ENCODE data around the gene DDHD1. TPM values are rescaled to one million over a fixed set of nuclear protein-coding genes. Genes with fewer than 3 reads are reported as not detected.

The DDHD1 gene
- total RNA-seq, 1 experiment from 2014 or later = 15.7 TPM

- no CpG with 5 or more reads among the region's 2 CpGs for WGBS (ENCODE audit: extremely low coverage, insufficient read length, low lambda C conversion rate)
These were observed 39.1 kb upstream of the DDHD1 start for GRCh38 chr14:53192052-53192760.

More at GRCh38 chr14:53192052-53192760, 39.1 kb upstream of the DDHD1 start:
- no peaks in the 10 kb centered on the region for H3K36me3 Mint-ChIP-seq (ENCODE audit: insufficient read depth in 1 of 3, low read depth in 3 of 3)
- H3K4me1 Mint-ChIP-seq = peaks cover 5 to 8% of the 10 kb centered on the region in 2 experiments; a peak in 3 of 4 replicates
- Histone ChIP-seq H2AFZ (ENCODE audit: low read length) (no peak overlapping the region), H3K56ac (ENCODE audit: insufficient read length, low read depth, low read length) (no peak overlapping the region), H3T11ph (ENCODE audit: low read length) (no peak overlapping the region), H3K79me1 (ENCODE audit: insufficient read depth, low read depth, low read length, poor library complexity, severe bottlenecking) (no peaks in the 10 kb centered on the region), H3K27me3 (ENCODE audit: insufficient read depth, low read length) (no peaks in the 10 kb centered on the region), H2BK12ac (ENCODE audit: insufficient read length, low read depth, low read length) (no peak overlapping the region), H4K20me1 (ENCODE audit: control insufficient read depth, insufficient read depth, insufficient read length) (no peaks in the 10 kb centered on the region), H4K91ac (ENCODE audit: insufficient read length, low read depth, low read length) (no peak overlapping the region), H4K5ac (ENCODE audit: insufficient read length, low read depth, low read length) (no peak overlapping the region), H3K23ac (ENCODE audit: insufficient read length, low read depth, low read length) (no peak overlapping the region), H3K4me1 (ENCODE audit: insufficient read depth, low read length) (no peaks in the 10 kb centered on the region; the same call in 1 of the 2 replicates), H3K4me2 (ENCODE audit: insufficient read depth, insufficient read length, low read length) (no peak overlapping the region), H2BK20ac (ENCODE audit: low read depth, low read length, poor library complexity, severe bottlenecking) (no peak overlapping the region), H3K4ac (ENCODE audit: low read depth, low read length) (no peak overlapping the region), H3K9me3 (ENCODE audit: control insufficient read depth, low read depth, low read length) (no peaks in the 10 kb centered on the region), H2BK120ac (ENCODE audit: low read depth, low read length, poor library complexity, severe bottlenecking) (no peak overlapping the region), H2BK5ac (ENCODE audit: insufficient read length, low read length) (no peak overlapping the region), H2BK15ac (ENCODE audit: low read depth, low read length) (no peak overlapping the region), H3K27ac (ENCODE audit: insufficient read length, low read depth, low read length) (no peak overlapping the region), H3K79me2 (ENCODE audit: insufficient read depth, low read length) (no peaks in the 10 kb centered on the region), H3K14ac (ENCODE audit: insufficient read depth, low read length) (no peak overlapping the region), H3K9ac (ENCODE audit: extremely low read depth, insufficient read length, low read length) (no peak overlapping the region), H2AK5ac (ENCODE audit: insufficient read length, low read length) (no peak overlapping the region), H4K8ac (replicated peaks; ENCODE audit: insufficient read length, low read depth, low read length) (no peak overlapping the region), H3K18ac (ENCODE audit: insufficient read length, low read depth, low read length) (no peak overlapping the region), H3K23me2 (ENCODE audit: insufficient read length, low read depth, low read length, poor library complexity, severe bottlenecking) (no peaks in the 10 kb centered on the region)
- H3K27me3 Mint-ChIP-seq (ENCODE audit: low read depth) = no peaks in the 10 kb centered on the region
- no peaks in the 10 kb centered on the region for H3K9me3 Mint-ChIP-seq
- TF ChIP-seq CTCF (conservative IDR thresholded peaks at IDR 0.05) = no peak
- H3K4me3 Mint-ChIP-seq = no peak overlapping the region
- no peak overlapping the region for H3K27ac Mint-ChIP-seq
- no peak for DNase-seq
